SK-N-SH (cell line): ENCODE measurements around the gene FKBP9. TPM values are rescaled to one million over a fixed set of nuclear protein-coding genes. Genes with fewer than 3 reads are reported as not detected.
"Not testable (repeated sequence)": the region's sequence is repeated elsewhere in the genome, so short reads cannot be mapped to it uniquely, and the experiment has no call there.

Experiments used
- CTCF ChIA-PET: fragments of 300-600, 350-600 bp; formaldehyde crosslinking; extraction: SDS; loops from one replicate; lab custom pipeline; 2021; lab: Yijun Ruan, JAX
- POLR2A ChIA-PET: fragments of 350-600 bp; sonication (Branson Sonifier 250); formaldehyde crosslinking; extraction: SDS; loops from one replicate; lab custom pipeline; 2020; ENCODE audit warnings: antibody characterized with exemption, inconsistent platforms; lab: Yijun Ruan, JAX
- DNase-seq: peaks from one replicate; pipeline ENCODE4 v3.0.0; 2012
- H2AFZ ChIP-seq: fragments of 200-600 bp; sonication (generic); 2 replicates; pipeline ENCODE4 v1.8.1; 2016; ENCODE audit warnings: antibody characterized with exemption, mild to moderate bottlenecking, low read depth
- H3F3A ChIP-seq: fragments of 200-600 bp; sonication (generic); replicated peaks from 2 replicates; pipeline ENCODE3; 2016; ENCODE audit warnings: antibody characterized with exemption, mild to moderate bottlenecking; ENCODE audit not compliant: insufficient read depth
- H3K27ac ChIP-seq, 2 experiments: fragments of 200-500 bp in 1 of 2; fragments of 200-600 bp in 1 of 2; sonication (Bioruptor generic) in 1 of 2; sonication (generic), shearing (Covaris generic) in 1 of 2; 2 replicates each; pipeline versions ENCODE4 v1.5.1 to v1.6.1; 2014 to 2016; ENCODE audit warnings: low read depth in 2 of 2, inconsistent platforms in 1 of 2, low read length in 1 of 2, mild to moderate bottlenecking in 1 of 2, mixed read lengths in 1 of 2
- H3K27me3 ChIP-seq: fragments of 200-600 bp; sonication (generic), shearing (Covaris generic); 2 replicates; pipeline ENCODE4 v1.6.1; 2016; ENCODE audit warnings: mixed run types; ENCODE audit not compliant: insufficient read depth
- H3K36me3 ChIP-seq, 2 experiments: fragments of 200-500 bp in 1 of 2; fragments of 200-600 bp in 1 of 2; sonication (Bioruptor generic) in 1 of 2; sonication (generic) in 1 of 2; replicated peaks in 1 of 2; 2 replicates each; pipeline versions ENCODE3 to v1.5.1; 2014 to 2016; ENCODE audit warnings: low read length in 1 of 2, mild to moderate bottlenecking in 1 of 2; ENCODE audit not compliant: insufficient read depth in 2 of 2, control insufficient read depth in 1 of 2
- H3K4me1 ChIP-seq, 2 experiments: fragments of 200-500 bp in 1 of 2; fragments of 200-600 bp in 1 of 2; sonication (Bioruptor generic) in 1 of 2; sonication (generic), shearing (Covaris generic) in 1 of 2; 2 replicates each; pipeline versions ENCODE4 v1.5.1 to v1.6.1; 2014 to 2016; ENCODE audit warnings: low read depth in 1 of 2, low read length in 1 of 2, mixed run types in 1 of 2; ENCODE audit not compliant: insufficient read depth in 2 of 2, control insufficient read depth in 1 of 2
- H3K4me2 ChIP-seq: fragments of 200-600 bp; sonication (generic), shearing (Covaris generic); 2 replicates; pipeline ENCODE4 v1.6.1; 2017; ENCODE audit warnings: mixed run types
- H3K4me3 ChIP-seq, 2 experiments: fragments of 200-500 bp in 1 of 2; fragments of 200-600 bp in 1 of 2; sonication (Bioruptor generic) in 1 of 2; sonication (generic), shearing (Covaris generic) in 1 of 2; 2 replicates each; pipeline versions ENCODE4 v1.5.1 to v1.8.1; 2014 to 2016; ENCODE audit warnings: low read depth in 2 of 2, inconsistent platforms in 1 of 2, low read length in 1 of 2, mild to moderate bottlenecking in 1 of 2, mixed read lengths in 1 of 2, moderate library complexity in 1 of 2
- H3K79me2 ChIP-seq: fragments of 200-600 bp; sonication (generic); 2 replicates; pipeline ENCODE4 v1.8.1; 2017; ENCODE audit warnings: mild to moderate bottlenecking; ENCODE audit not compliant: insufficient read depth
- H3K9ac ChIP-seq: fragments of 200-600 bp; sonication (generic); 2 replicates; pipeline ENCODE4 v1.6.1; 2017; ENCODE audit warnings: mixed run types
- H3K9me2 ChIP-seq: fragments of 200-600 bp; sonication (generic); 2 replicates; pipeline ENCODE4 v1.6.1; 2017; ENCODE audit warnings: mixed run types
- H3K9me3 ChIP-seq: fragments of 200-600 bp; sonication (generic); 2 replicates; pipeline ENCODE4 v1.6.1; 2017; ENCODE audit warnings: mixed run types, mild to moderate bottlenecking, moderate library complexity
- H4K20me1 ChIP-seq: fragments of 200-600 bp; sonication (generic); 2 replicates; pipeline ENCODE4 v1.6.1; 2017; ENCODE audit warnings: mild to moderate bottlenecking, mixed run types; ENCODE audit not compliant: insufficient read depth
- CHD2 ChIP-seq: fragments of 150-350 bp; IDR thresholded peaks from 2 replicates; pipeline ENCODE4 v1.6.1; 2018; ENCODE audit warnings: low read length; ENCODE audit not compliant: partially characterized antibody
- EZH2phosphoT487 ChIP-seq: fragments of 200-600 bp; sonication (generic); IDR thresholded peaks from 2 replicates; pipeline ENCODE4 v1.6.1; 2017; ENCODE audit warnings: low read depth, mixed run types, mild to moderate bottlenecking, antibody characterized with exemption, moderate library complexity, borderline replicate concordance
- FOXM1 ChIP-seq: IDR thresholded peaks from 2 replicates; pipeline ENCODE4 v1.4.0; 2012; ENCODE audit warnings: low read depth, mild to moderate bottlenecking
- GATA2 ChIP-seq: sonication (generic); formaldehyde crosslinking; IDR thresholded peaks from 2 replicates; pipeline ENCODE4 v1.5.0; 2020; ENCODE audit warnings: mild to moderate bottlenecking, missing genetic modification reagents
- MXI1 ChIP-seq: IDR thresholded peaks from 2 replicates; pipeline ENCODE4 v1.6.1; 2012; ENCODE audit warnings: mild to moderate bottlenecking, low read depth, low read length, improper control_type of control experiment
- RFX5 ChIP-seq: IDR thresholded peaks from 2 replicates; pipeline ENCODE4 v1.6.1; 2012; ENCODE audit warnings: mild to moderate bottlenecking, improper control_type of control experiment, low read length
- SMC3 ChIP-seq: IDR thresholded peaks from 2 replicates; pipeline ENCODE4 v1.6.1; 2012; ENCODE audit warnings: low read depth, low read length, improper control_type of control experiment
- WGBS: methylation state at CpG from one replicate; pipeline ENCODE4 v1.1.6; 2017; ENCODE audit warnings: low lambda C conversion rate; 5-methylcytosine and 5-hydroxymethylcytosine counted together
- polyA plus RNA-seq, 3 experiments: library from polyadenylated mRNA; depleted of rRNA; stranded (reverse); fragments of >200 nt; gene quantifications; 2 replicates each; pipeline ENCODE4 v1.2.3, GENCODE V29; 2012
- TF ChIP-seq, protein P1 (sequence below): IDR thresholded peaks from 2 replicates; pipeline ENCODE4 v1.4.0; 2012; ENCODE audit warnings: low read depth
- TF ChIP-seq, protein P2 (sequence below): fragments of 200-600 bp; sonication (generic); IDR thresholded peaks from 2 replicates; pipeline ENCODE4 v1.6.1; 2017; ENCODE audit warnings: antibody characterized with exemption, mild to moderate bottlenecking, moderate library complexity
- TF ChIP-seq, protein P3 (sequence below): IDR thresholded peaks from 2 replicates; pipeline ENCODE4 v1.4.0; 2012; ENCODE audit warnings: low read depth, borderline replicate concordance
- TF ChIP-seq, protein P4 (sequence below): IDR thresholded peaks from 2 replicates; pipeline ENCODE4; 2012
- TF ChIP-seq, protein P5 (sequence below): IDR thresholded peaks from 2 replicates; pipeline ENCODE4 v1.4.0; 2012; ENCODE audit warnings: low read depth, borderline replicate concordance

Gene FKBP9
- polyA plus RNA-seq, 1 of the 3 experiments (the other 2 are of a cell fraction), result 211 TPM

DNA sequence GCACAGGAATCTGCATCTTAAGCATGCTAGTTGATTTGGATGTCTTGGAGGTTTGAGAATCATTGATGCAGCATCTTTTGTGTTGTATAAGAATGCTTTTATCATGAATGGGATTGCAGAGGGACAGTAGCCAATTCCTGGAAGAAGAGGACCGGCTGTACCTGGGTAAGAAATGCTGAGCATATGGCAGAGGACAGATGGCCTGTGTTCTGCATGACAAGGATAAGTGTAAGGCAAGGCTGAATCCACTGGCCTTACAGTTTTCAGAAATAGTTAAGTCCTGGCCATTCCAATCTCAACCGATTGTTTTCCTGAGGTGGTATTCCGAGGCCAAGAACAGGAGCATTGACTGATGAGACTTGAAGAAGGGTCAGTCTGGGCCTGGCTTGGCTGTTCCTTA lies 41.2 kb upstream of the FKBP9 start:
- Histone ChIP-seq H3K9me3 (no peaks in the 10 kb centered on the region), H2AFZ (no peak overlapping the region), H3K9me2 (no peaks in the 10 kb centered on the region), H3K27me3 (no peaks in the 10 kb centered on the region), H3K27ac (no peak overlapping the region), H3K79me2 (peaks cover 3% of the 10 kb centered on the region; the same call in 1 of the 2 replicates), H3K4me1 (no peaks in the 10 kb centered on the region), H3K9ac (no peak overlapping the region), H3F3A (no peaks in the 10 kb centered on the region), H4K20me1 (no peaks in the 10 kb centered on the region), H3K4me2 (no peak overlapping the region), H3K36me3 (peaks cover 46 to 50% of the 10 kb centered on the region in 2 experiments), H3K4me3 (no peak overlapping the region)
- TF ChIP-seq RFX5 (no peak), MXI1 (no peak), GATA2 (no peak), SMC3 (no peak)
- TF ChIP-seq, protein P1, sequence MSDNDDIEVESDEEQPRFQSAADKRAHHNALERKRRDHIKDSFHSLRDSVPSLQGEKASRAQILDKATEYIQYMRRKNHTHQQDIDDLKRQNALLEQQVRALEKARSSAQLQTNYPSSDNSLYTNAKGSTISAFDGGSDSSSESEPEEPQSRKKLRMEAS, result no peak
- TF ChIP-seq, protein P2, sequence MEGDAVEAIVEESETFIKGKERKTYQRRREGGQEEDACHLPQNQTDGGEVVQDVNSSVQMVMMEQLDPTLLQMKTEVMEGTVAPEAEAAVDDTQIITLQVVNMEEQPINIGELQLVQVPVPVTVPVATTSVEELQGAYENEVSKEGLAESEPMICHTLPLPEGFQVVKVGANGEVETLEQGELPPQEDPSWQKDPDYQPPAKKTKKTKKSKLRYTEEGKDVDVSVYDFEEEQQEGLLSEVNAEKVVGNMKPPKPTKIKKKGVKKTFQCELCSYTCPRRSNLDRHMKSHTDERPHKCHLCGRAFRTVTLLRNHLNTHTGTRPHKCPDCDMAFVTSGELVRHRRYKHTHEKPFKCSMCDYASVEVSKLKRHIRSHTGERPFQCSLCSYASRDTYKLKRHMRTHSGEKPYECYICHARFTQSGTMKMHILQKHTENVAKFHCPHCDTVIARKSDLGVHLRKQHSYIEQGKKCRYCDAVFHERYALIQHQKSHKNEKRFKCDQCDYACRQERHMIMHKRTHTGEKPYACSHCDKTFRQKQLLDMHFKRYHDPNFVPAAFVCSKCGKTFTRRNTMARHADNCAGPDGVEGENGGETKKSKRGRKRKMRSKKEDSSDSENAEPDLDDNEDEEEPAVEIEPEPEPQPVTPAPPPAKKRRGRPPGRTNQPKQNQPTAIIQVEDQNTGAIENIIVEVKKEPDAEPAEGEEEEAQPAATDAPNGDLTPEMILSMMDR, result no peak
- TF ChIP-seq, protein P3, sequence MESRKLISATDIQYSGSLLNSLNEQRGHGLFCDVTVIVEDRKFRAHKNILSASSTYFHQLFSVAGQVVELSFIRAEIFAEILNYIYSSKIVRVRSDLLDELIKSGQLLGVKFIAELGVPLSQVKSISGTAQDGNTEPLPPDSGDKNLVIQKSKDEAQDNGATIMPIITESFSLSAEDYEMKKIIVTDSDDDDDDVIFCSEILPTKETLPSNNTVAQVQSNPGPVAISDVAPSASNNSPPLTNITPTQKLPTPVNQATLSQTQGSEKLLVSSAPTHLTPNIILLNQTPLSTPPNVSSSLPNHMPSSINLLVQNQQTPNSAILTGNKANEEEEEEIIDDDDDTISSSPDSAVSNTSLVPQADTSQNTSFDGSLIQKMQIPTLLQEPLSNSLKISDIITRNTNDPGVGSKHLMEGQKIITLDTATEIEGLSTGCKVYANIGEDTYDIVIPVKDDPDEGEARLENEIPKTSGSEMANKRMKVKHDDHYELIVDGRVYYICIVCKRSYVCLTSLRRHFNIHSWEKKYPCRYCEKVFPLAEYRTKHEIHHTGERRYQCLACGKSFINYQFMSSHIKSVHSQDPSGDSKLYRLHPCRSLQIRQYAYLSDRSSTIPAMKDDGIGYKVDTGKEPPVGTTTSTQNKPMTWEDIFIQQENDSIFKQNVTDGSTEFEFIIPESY, result no peak
- 96% methylated on average over 3 of the region's 3 CpGs for WGBS
- POLR2A ChIA-PET, result no interaction called here
- DNase-seq, result no peak
- CTCF ChIA-PET, result no interaction called here

DNA sequence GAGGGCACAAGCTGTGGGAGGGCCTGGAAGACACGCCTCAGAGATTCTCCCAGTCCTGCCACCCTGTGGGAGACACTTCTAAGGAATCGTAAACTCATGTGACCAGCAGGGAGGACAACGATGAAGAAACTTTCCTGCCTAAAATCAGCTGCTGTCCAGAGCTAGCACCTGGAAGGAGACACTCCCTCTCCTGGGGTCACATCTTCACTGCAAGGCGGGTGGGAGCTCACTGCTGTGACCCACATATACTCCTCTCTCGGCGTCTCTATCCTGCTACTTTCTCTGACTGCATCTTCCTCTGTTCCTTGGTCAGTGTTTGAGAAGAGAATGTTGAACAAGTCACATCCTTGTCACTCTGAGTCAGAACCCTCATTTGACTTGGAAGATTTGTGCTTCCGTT lies 40.2 kb upstream of the FKBP9 start:
- H3K27ac ChIP-seq, H3K9me2 ChIP-seq, H3F3A ChIP-seq, H2AFZ ChIP-seq, H3K9ac ChIP-seq, POLR2A ChIA-PET, CTCF ChIA-PET, H3K4me2 ChIP-seq, H3K4me1 ChIP-seq, H3K79me2 ChIP-seq, H3K4me3 ChIP-seq, H3K27me3 ChIP-seq, H4K20me1 ChIP-seq, H3K9me3 ChIP-seq, DNase-seq: not testable (repeated sequence)
- H3K36me3 ChIP-seq, result peaks cover 54 to 60% of the 10 kb centered on the region in 2 experiments
- WGBS, result 85% methylated on average over 4 of the region's 7 CpGs

DNA sequence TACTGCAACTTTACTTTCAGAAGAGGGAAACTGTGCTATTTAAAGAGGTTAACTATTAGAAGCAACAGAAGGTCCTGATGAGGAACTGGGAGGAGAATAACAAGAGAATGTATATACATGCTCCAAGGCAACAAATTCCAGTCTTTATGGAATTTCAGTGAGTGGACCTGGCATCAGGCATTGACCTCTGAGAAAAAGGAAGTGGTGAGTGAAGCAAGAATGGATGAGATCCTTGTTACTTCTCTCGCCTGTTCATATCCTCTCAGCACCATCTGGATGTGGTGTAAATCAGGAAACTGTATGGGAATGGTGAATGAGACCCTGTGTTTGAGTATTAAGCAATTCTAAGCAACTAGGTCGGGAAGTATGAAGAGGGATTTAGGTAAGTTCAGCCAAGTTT lies 35.3 kb upstream of the FKBP9 start:
- CTCF ChIA-PET, result no interaction called here
- no peaks in the 10 kb centered on the region for H3K9me2 ChIP-seq
- DNase-seq, result no peak
- H3K36me3 ChIP-seq, result peaks cover 45 to 57% of the 10 kb centered on the region in 2 experiments
- no peaks in the 10 kb centered on the region for H4K20me1 ChIP-seq
- POLR2A ChIA-PET, result no interaction called here
- no peaks in the 10 kb centered on the region for H3K4me1 ChIP-seq
- no peaks in the 10 kb centered on the region for H3F3A ChIP-seq
- TF ChIP-seq CHD2 (no peak), SMC3 (no peak), FOXM1 (no peak), EZH2phosphoT487 (no peak)
- TF ChIP-seq, protein P4, sequence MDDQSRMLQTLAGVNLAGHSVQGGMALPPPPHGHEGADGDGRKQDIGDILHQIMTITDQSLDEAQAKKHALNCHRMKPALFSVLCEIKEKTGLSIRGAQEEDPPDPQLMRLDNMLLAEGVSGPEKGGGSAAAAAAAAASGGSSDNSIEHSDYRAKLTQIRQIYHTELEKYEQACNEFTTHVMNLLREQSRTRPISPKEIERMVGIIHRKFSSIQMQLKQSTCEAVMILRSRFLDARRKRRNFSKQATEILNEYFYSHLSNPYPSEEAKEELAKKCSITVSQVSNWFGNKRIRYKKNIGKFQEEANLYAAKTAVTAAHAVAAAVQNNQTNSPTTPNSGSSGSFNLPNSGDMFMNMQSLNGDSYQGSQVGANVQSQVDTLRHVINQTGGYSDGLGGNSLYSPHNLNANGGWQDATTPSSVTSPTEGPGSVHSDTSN, result no peak
- TF ChIP-seq, protein P5, sequence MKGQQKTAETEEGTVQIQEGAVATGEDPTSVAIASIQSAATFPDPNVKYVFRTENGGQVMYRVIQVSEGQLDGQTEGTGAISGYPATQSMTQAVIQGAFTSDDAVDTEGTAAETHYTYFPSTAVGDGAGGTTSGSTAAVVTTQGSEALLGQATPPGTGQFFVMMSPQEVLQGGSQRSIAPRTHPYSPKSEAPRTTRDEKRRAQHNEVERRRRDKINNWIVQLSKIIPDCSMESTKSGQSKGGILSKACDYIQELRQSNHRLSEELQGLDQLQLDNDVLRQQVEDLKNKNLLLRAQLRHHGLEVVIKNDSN, result no peak
- TF ChIP-seq, protein P3, result no peak
- no peaks in the 10 kb centered on the region for H3K9me3 ChIP-seq
- H3K27me3 ChIP-seq, result no peaks in the 10 kb centered on the region
- H3K9ac ChIP-seq, result no peak overlapping the region
- H2AFZ ChIP-seq, result no peak overlapping the region
- no peak overlapping the region for H3K4me3 ChIP-seq
- H3K27ac ChIP-seq, result no peak overlapping the region
- H3K79me2 ChIP-seq, result peaks cover 12% of the 10 kb centered on the region
- no peak overlapping the region for H3K4me2 ChIP-seq
- 92% methylated on average over 2 of the region's 2 CpGs for WGBS
